Renal cortex interstitium (tissue), 11 donors: ENCODE measurements around the gene SNAP25. TPM values are rescaled to one million over a fixed set of nuclear protein-coding genes. Genes with fewer than 3 reads are reported as not detected.

Source experiments
- DNase-seq, 11 donors: peaks; one replicate each; pipeline ENCODE4 v3.0.0-alpha.2; 2013; ENCODE audit warnings: low read depth in 9 of 11, low spot score in 4 of 11; ENCODE audit errors: extremely low read depth in 1 of 11
- polyA plus RNA-seq, 3 donors: library from polyadenylated mRNA; unstranded; fragments of 120-200 nt; gene quantifications; one replicate each; pipeline ENCODE4 v1.2.1, GENCODE V29; 2013; ENCODE audit not compliant: insufficient read length in 3 of 3

Gene SNAP25
- polyA plus RNA-seq, 3 donors = 6.4 to 10.6 (median 6.8) TPM

DNA sequence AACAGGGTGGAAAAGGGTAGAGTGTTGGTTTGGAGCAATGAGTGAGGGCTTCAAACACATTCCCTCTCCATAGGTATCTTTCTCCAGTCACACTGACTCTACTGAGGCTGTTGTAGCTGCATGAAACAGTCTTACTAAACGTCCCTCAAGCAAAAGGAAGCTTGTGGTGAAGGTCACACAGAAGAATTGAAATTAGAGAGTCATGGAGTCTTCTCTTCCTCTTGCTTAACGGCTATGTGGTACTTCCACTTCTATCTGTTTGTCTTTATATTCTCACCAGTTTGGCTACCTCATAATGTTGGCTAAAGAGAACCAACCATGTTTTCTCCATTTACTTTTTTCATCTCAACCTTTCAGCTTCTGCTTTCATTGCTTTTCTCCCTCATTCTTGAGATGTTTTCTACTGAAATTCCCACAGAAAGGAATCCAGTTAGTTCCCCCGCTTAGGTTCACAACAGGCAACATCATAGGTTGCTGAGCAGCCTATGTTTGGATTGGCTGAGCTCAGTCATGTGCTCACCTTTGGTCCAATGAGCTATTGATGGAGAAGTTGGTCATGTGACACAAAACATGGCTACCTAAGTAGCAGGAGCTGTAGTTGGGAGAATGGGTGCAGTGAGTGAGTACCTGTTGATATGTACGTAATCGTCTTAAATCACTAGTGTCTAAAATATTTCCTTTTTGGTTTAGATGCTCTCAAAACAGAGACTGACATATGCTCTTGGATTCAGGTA, 99.8 kb downstream of the SNAP25 start:
- DNase-seq = no peak

GRCh38 chr20:10319855-10320254, 101.2 kb downstream of the SNAP25 start:
- DNase-seq = no peak

GRCh38 chr20:10321138-10321717, 102.6 kb downstream of the SNAP25 start:
- no peak for DNase-seq

- no peak for DNase-seq
Measured at GRCh38 chr20:10322073-10323012, 103.7 kb downstream of the SNAP25 start.

- no peak for DNase-seq
Measured at GRCh38 chr20:10323729-10324128, 105.1 kb downstream of the SNAP25 start.

- no peak for DNase-seq
Measured at GRCh38 chr20:10324198-10324847, 105.7 kb downstream of the SNAP25 start.

DNA sequence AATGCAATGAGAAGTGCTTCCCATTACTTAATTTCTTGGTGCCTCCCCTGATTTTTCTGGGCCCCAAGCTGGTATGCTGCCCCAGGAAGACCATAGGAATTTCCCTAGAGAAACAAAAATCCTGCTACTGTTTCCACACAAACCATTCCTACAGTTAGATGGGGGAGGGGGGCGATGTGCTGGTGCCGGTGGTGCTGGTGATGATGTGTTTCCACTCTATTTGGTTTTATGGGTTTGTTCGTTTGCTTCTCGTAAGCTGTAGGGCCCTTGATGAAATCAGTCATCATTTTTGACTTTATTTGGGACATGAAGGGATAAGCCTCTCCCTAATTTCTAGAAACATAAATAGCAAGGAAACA, 110.2 kb downstream of the SNAP25 start:
- DNase-seq = no peak

GRCh38 chr20:10329387-10330005, 110.9 kb downstream of the SNAP25 start:
- DNase-seq = no peak

DNA sequence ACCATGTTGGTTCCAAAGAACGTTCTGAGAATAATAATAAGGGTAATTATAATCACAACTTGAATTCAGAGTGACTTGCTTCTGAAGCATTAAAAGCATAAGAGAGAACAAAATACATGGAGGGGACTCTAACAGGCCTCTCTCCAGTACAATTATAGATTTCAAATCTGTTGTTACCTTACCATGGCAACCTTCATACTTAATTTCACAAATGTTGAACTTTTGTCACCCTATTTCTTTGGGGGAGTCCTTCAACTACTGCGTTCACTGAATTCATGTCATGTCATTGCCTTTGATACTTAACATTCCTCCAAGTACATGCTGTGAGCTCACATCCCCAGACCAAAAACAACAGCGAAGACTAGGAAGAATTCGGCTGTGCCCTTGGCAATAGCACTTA, 111.4 kb downstream of the SNAP25 start:
- no peak for DNase-seq

DNA sequence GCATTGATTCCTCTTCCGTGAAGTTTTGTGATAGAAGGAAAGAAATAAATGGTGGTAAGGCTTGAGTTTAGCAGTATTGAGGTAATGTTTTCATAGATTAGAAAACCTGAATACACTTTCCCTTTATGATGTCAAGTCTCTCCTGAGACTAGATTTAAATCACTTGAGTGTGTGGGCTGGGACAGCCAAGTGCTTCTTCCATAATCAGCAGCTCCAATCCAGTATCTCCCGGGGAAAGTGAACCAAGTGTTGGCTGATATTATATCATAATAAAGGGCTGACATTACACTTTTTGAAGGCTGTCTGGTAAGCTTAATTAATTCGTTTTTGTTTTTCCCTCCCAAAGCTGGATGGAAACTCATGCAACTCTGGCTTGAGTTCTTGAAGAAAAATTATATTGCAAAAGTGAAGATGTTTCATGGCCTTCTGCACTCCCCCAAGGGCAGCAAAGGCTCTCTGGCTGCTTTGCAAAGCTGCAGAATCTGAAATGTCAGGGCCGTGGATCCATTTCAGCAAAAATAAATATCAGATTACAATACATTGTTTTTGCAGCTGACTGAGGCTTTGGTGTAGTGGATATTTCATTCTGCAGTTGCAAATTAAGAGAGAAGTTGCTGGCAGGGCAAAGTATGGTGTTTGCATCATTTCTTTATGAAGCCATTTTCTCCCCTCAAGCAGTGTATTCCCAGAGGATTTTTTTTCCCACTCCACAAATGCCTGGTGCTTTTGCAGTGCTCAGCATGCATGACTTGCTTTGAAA, 114.2 kb downstream of the SNAP25 start:
- peak in 4 of 11 donors; percentile 17 to 38 (median 27) for DNase-seq

GRCh38 chr20:10336959-10337729, 118.5 kb downstream of the SNAP25 start:
- DNase-seq = no peak

DNA sequence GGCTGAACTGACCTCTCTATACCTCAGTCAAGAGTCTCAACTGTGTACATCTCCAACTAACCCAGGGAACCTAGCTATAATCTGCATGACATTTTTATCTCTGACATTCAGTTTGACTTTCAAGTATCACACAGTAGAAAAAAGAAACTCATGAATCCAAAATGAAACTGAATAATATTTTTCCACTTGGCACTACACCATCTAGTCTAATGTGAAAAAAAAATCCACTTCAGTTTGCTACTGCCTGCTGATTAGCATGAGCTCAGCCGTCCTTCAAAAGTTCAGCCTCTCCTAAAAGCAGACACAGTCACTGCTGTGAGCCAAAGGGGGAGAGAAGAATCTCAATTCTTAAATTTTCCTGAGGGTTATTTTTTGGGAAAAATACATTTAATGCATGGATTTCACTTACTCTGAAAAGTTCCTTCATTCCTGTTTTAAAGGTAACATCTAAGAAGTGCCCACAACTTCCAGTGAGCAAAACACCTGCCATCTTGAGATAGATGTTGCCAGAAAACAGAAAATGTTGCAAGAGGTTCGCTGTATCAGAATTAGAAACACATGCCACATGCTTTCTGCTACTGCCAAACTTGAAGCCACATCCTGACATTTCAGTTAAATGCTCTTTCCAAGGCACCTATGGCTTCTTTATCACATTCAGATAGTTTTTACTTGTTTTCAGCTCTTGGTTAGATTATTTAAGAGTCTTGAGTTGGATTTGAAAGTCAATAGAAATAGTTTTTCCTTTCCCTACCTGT, 120.0 kb downstream of the SNAP25 start:
- no peak for DNase-seq

DNA sequence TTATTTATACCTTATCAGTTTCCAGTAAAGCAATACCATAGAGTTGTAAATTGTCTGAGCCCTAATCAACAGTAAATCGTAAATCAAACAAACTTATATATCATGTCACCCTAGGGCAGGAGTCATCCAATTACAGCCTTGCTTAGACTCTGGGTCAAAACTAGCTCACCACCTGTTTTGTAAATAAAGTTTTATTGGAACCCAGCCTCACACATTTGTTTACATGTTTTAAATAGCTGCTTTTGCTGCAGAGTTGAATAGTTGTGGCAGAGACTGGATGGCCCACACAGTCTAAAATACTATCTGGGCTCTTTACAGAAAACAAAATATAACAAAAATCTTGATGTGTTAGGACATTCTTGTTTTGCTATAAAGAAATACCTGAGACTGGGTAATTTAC, 121.0 kb downstream of the SNAP25 start:
- DNase-seq = no peak

GRCh38 chr20:10342152-10342551, 123.5 kb downstream of the SNAP25 start:
- no peak for DNase-seq

DNA sequence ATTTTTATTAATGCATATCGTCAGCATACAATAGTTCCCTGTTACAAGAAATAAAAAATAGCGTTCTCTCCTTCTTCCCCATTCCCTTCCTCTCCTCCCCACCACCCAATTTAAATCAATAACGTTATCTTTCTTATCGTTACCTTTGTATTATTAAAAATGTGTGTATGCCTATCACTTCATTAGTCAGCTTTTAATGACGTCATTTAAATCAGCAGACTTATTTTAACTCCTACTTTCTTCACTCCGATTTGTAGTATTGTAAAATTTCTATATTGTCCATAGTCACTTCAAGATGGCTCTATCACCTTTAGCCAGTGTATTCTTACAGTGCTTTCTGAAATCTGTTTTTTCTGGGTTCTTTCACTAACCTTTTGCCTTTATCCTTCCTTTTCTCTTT, 126.3 kb downstream of the SNAP25 start:
- DNase-seq = no peak

DNA sequence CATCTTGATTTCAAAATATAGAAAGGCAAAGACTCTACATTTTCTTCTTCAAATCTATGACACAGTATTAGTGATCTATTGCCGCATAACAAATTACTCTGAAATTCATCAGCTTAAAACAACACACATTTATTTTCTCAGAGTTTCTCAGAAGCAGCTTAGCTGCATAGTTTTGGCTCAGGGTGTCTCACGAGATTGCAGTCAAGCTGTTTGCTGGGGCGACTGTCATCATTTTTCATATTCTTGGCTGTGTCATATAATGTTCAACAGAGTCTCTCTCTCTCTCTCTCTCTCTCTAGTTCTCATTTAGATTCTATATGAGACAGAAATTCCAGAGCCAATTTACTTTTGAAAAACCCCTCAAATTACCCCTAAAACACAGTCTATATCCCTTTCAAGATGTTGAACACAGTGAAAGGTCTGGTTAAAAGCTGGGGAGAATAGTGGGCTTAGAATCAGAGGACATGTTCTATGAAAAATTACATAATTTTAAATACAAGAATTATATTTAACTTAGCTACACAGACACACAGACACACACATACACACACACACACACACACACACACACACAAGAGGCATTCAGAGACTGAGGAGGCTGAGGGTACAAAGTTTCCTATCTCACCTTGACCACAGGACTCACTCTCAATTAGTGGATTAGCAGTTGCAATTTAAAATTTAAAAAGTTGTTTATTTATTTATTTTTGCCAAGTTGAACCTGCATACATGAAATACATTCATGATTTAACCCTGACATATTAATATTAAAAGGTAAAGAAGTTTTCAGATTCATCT, 128.7 kb downstream of the SNAP25 start:
- no peak for DNase-seq
